Measurements from ENCODE around the gene FAM222B.
"Not testable (repeated sequence)": the region's sequence is repeated elsewhere in the genome, so short reads cannot be mapped to it uniquely, and the experiment has no call there.

FAM222B gene

GRCh38 chr17:28747801-28748750 is 94.5 kb downstream of the FAM222B start:
- no peak overlapping the region for H3K4me3 ChIP-seq (ENCODE audit: low read depth, low read length)

DNA sequence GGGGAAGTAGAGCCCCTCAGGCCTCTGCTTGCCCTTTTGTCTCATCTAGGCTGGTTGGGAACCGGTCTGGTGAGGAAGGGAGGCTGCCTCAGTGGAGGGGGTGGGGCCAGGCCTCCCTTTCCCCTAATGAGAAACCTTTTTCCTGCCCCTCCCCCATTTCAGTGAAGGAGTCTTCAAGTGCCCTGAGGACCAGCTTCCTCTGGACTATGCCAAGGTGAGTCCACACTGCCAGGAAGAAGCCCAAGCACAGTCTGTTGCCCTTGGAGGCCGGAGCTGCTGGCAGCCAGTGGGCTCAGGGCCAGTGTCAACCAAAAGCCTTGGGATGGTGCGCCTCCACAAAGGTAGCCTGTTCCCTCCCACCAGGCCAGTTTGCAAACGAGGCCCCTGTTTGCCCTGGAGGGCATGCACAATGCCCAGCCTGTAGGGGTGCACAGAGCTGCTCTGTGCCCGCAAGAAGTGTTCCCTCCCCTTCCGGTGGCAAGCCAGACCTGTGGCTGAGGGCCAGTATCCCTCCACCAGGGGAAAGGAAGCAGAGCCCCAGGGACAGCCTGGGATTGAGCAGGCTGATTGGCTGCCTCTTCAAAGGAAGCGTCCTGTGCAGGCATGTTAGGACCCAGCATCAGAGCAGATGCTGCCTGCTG is 95.4 kb downstream of the FAM222B start:
- no peak overlapping the region for H3K4me3 ChIP-seq (ENCODE audit: low read depth, low read length)

- no peak overlapping the region for H3K4me3 ChIP-seq (ENCODE audit: low read depth, low read length)
These were observed 96.0 kb downstream of the FAM222B start for GRCh38 chr17:28746611-28747050.

DNA sequence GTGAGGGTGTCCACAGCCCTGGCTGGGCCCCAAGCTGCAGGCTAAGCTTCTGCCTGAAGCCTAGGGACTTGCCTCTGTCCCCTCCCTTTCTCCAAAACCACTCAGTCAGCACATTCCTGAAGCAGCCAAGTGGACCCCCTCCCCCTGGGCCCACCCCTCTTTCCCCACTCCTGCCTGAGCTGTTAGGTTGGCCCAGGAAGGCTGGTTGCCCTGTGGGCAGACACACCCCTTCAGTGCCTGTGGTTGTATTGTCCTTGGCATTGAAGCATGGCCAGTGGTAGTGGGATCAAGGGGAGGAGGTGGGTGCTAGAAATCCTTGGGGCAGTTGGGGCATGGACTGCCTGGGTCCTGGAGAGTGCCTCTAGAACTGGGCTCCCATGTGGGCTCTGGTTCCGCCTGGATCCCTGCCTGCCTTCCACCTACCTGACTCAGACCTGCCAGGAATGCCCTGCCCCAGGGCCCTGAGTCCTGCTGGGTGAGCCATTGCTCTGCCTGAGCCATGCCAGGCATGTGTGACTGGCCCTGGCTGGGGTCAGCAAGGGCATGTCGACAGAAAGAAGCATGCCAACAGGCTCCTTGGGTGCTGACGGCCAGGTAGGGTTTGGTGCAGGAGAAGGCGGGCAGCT is 96.7 kb downstream of the FAM222B start:
- H3K4me3 ChIP-seq (ENCODE audit: low read depth, low read length), result peak overlapping the region; percentile 96

DNA sequence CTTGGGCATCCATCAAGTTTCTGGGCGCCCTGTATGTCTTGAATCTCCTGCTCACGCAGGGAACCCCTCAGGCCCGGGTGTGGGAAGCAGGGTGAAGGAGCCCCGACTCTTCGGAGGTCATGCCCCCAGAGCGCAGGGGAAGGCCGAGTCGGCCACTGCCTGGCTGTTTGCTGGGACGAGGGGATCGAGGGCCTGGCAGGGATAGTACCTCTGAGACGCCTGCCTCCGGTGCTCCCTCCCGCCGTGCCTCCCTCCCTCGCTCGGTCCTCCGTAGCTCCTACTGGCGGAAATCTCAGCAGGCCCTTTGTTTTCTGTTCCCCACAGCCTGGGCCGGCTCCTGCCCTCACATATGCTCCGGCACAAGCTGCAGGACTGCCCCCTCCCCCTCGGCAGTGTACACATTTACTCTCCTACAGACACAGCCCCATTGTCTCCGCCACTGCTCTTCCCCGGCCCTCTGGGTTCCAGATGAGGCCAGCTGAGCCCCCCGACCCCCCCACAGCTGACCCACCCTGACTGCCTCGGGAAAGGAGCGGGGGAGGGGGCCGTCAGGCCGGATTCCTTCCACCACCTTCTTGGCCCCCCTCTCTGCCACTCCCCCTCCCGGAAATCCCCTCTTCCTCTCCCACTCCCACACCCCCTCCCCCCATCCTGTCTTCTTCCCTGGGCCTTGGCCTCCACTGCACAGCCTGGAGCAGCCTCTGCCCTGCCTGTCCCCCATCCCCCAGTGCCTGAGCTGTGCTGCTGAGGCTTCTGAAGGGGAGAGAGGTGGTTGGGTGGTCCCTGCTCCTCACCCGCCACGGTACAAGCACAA is 97.4 kb downstream of the FAM222B start:
- H3K4me3 ChIP-seq (ENCODE audit: low read depth, low read length), result peak overlapping the region; percentile 96

DNA sequence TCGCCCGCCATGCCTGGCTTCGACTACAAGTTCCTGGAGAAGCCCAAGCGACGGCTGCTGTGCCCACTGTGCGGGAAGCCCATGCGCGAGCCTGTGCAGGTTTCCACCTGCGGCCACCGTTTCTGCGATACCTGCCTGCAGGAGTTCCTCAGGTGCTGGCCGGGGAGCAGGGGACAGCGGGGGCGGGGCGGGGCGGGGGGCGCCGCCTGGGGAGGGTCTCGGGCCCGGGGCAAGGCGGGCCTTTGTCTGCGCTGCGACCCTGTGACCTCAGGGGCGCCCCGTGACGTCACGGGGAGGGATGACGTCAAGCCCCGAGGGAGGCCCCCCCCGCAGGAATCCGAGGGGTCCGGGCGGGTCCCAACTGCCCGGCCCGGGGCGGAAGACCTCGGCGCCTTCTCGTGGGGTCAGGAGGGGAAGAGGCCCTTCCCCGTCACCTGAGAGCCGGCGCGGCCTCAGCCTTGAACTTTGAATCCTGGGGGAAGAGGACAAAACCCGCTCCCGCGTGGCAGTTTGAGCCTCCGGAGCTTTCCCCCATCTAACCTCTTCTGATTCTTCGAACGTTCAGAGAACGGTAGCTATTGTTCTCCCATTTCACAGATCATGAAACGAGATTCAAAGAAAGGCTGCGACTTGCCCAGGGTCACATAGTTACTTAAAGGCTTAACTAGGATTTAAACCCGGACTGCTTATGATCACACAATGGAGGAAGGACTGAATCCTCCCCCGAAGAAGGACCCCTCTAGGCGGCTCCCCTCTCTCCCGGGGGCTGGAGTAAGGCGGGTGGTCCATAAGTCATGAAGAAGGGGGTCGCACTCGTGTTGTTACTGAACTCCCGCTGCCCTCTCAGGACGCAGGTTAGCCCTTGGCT is 98.3 kb downstream of the FAM222B start:
- peak overlapping the region; percentile 96 for H3K4me3 ChIP-seq (ENCODE audit: low read depth, low read length)

- H3K4me3 ChIP-seq (ENCODE audit: low read depth, low read length), result peak within 1 kb of the TSS; percentile 96
These were observed 99.1 kb downstream of the FAM222B start, which contains the start of gene TRAF4 for GRCh38 chr17:28743243-28744103. Gene TRAF4 (plus strand): TSS chr17:28744011. CDS start chr17:28744113, 102 bp downstream.

- no peak overlapping the region for H3K4me3 ChIP-seq (ENCODE audit: low read depth, low read length)
These were observed 100.9 kb downstream of the FAM222B start for GRCh38 chr17:28741358-28742349.

DNA sequence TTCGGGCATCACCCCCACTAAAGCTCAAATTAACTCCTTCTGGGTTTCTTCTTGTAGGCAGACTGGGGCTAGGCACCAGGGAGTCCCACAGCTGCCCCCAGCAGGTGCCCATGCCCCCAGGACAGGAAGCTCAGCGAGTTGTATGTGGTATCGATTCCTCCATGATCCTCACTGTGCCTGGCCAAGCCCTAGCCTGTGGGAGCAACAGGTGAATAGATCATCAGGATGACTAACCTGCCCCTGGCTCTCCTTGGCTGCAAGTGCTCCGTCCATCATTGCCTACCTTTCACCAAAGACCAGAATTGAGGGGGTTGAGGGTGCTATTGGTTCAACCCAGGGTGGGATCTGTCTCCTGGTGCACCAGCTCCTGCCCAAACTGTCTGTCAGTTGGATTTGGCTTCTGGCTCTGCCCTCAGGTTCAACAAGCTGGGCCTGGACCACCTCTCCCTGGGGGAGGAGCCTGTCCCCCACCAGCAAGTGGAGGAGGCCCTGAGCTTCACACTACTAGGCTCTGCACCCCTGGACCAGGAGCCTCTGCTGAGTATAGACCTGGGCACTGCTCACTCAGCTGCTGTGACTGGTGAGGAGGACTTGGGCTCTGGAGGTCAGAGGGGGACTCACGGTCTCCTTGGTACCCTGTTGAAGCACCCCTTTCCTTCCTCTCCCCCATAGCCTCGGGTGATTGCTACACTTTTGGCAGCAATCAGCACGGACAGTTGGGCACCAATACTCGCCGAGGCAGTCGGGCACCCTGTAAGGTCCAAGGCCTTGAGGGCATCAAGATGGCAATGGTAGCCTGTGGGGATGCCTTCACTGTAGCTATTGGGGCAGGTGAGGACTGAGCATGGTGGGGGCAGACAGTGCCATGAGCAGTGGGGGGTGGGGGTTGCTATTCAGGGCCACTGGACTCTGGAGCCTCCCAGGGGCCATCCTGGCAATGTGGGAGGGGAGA is 101.9 kb downstream of the FAM222B start:
- H3K4me3 ChIP-seq (ENCODE audit: low read depth, low read length), result no peak overlapping the region

DNA sequence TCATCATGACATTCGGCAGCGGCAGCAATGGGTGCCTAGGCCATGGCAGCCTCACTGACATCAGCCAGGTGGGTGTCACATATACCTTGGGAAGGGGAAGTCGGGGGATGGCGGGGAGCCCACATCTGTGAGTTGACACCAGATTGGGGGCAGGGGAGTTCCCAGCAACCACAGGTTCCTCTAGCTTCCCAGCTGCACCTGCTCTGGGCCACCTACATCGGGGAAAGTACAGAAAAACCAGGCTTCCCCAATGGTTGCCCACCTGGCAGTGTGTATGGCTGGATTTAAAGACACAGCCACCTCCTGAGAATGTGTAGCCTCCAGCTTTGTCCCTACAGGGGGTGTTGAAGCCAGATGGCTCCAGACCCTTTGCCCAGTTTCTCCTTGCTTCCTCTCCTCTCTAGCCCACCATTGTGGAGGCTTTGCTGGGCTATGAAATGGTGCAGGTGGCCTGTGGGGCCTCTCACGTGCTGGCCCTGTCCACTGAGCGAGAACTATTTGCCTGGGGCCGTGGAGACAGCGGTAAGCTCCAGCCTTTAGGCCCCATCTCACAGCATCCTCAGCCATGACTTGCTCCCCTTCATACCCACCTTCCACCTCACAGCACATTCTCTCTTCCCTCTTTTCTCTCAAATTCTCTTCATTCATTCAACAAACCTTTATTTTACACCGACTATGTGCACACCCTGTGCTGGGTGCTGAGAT is 103.8 kb downstream of the FAM222B start:
- no peak overlapping the region for H3K4me3 ChIP-seq (ENCODE audit: low read depth, low read length)

GRCh38 chr17:28737770-28738679 is 104.6 kb downstream of the FAM222B start:
- H3K4me3 ChIP-seq (ENCODE audit: low read depth, low read length), result no peak overlapping the region

DNA sequence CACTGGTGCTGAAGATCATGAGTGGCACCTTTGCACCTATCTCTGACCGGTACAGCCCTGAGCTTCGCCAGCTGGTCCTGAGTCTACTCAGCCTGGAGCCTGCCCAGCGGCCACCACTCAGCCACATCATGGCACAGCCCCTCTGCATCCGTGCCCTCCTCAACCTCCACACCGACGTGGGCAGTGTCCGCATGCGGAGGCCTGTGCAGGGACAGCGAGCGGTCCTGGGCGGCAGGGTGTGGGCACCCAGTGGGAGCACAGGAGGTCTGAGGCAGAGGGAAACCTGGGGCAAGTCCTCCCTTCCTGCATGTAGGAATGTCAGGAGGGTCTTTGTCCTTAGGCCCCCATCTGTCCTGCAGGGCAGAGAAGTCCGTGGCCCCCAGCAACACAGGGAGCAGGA is 105.3 kb downstream of the FAM222B start:
- no peak overlapping the region for H3K4me3 ChIP-seq (ENCODE audit: low read depth, low read length)

DNA sequence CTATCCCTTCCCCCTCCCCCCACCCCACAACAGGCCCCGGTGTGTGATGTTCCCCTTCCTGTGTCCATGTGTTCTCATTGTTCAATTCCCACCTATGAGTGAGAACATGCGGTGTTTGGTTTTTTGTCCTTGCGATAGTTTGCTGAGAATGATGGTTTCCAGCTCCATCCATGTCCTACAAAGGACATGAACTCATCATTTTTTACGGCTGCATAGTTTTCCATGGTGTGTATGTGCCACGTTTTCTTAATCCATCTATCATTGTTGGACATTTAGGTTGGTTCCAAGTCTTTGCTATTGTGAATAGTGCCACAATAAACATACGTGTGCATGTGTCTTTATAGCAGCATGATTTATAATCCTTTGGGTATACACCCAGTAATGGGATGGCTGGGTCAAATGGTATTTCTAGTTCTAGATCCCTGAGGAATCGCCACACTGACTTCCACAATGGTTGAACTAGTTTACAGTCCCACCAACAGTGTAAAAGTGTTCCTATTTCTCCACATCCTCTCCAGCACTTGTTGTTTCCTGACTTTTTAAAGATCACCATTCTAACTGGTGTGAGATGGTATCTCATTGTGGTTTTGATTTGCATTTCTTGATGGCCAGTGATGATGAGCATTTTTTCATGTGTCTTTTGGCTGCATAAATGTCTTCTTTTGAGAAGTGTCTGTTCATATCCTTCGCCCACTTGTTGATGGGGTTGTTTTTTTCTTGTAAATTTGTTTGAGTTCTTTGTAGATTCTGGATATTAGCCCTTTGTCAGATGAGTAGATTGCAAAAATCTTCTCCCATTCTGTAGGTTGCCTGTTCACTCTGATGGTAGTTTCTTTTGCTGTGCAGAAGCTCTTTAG is 106.4 kb downstream of the FAM222B start:
- H3K4me3 ChIP-seq (ENCODE audit: low read depth, low read length), result not testable (repeated sequence)

GRCh38 chr17:28735242-28735722 is 107.3 kb downstream of the FAM222B start:
- H3K4me3 ChIP-seq (ENCODE audit: low read depth, low read length), result no peak overlapping the region
